BE2C (cell line): ENCODE measurements around the gene CYP4F2.
"Not testable (repeated sequence)": the region's sequence is repeated elsewhere in the genome, so short reads cannot be mapped to it uniquely, and the experiment has no call there.

Experiments
- DNase-seq: peaks from one replicate; pipeline ENCODE4 v3.0.0-alpha.2; 2020
- H3K27me3 ChIP-seq: fragments of 250-450 bp; sonication (Bioruptor Pico); 2 replicates; pipeline ENCODE4 v1.5.1; 2020; ENCODE audit warnings: mild to moderate bottlenecking
- H3K36me3 ChIP-seq: fragments of 250-450 bp; sonication (Bioruptor Pico); 2 replicates; pipeline ENCODE4 v1.5.1; 2020; ENCODE audit warnings: mild to moderate bottlenecking
- H3K4me1 ChIP-seq: fragments of 250-450 bp; sonication (Bioruptor Pico); 2 replicates; pipeline ENCODE4 v1.5.1; 2020
- H3K4me3 ChIP-seq: 2 replicates; pipeline ENCODE4 v1.5.1; 2011; ENCODE audit warnings: low read depth, low read length
- H3K9me3 ChIP-seq: fragments of 250-450 bp; sonication (Bioruptor Pico); 2 replicates; pipeline ENCODE4 v1.5.1; 2020
- TF ChIP-seq, protein P1 (sequence below): IDR thresholded peaks from 2 replicates; pipeline ENCODE4 v1.5.1; 2012; ENCODE audit warnings: mild to moderate bottlenecking, low read depth, low read length

CYP4F2 gene

DNA sequence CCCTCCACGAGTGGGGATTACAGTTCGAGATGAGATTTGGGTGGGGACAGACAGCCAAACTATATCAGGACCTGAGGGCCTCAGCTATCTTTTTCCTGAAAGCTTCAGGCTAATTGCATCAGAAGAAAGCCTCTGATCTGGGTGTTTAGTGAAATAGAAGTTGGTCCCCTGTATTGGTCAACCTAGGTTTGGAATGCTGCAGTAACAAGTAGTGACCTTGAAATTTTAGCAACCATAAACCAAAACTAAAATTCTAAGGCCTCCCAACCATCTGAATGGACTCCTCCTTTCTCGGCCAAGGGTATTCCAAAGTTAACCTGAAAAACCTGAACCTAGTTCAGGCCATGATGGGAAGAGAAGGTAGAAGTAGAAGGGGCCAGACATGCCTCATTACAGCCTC lies 47.5 kb downstream of the CYP4F2 start:
- TF ChIP-seq, protein P1, sequence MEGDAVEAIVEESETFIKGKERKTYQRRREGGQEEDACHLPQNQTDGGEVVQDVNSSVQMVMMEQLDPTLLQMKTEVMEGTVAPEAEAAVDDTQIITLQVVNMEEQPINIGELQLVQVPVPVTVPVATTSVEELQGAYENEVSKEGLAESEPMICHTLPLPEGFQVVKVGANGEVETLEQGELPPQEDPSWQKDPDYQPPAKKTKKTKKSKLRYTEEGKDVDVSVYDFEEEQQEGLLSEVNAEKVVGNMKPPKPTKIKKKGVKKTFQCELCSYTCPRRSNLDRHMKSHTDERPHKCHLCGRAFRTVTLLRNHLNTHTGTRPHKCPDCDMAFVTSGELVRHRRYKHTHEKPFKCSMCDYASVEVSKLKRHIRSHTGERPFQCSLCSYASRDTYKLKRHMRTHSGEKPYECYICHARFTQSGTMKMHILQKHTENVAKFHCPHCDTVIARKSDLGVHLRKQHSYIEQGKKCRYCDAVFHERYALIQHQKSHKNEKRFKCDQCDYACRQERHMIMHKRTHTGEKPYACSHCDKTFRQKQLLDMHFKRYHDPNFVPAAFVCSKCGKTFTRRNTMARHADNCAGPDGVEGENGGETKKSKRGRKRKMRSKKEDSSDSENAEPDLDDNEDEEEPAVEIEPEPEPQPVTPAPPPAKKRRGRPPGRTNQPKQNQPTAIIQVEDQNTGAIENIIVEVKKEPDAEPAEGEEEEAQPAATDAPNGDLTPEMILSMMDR: no peak

DNA sequence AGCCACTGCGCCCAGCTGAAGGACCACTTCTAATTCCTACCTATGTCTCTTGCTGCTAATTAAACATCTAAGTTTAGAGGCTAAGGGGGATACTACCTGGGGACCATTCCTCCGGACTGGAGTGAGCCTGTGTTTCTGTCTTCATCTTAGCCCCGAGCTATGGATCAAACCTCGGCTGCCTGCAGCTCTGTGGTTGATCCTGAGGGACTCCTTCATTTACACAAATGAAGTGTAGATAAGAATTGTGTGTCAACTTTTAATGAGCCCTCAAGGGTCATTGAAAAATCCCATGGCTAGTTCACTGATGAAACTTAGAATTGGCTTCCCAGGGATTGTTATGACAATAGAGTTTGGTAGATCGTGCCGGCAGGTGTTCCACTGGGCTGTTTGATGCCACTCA lies 51.0 kb downstream of the CYP4F2 start:
- TF ChIP-seq, protein P1: no peak
- DNase-seq: no peak
- Histone ChIP-seq H3K27me3 (no peaks in the 10 kb centered on the region), H3K4me3 (no peak overlapping the region), H3K9me3 (no peaks in the 10 kb centered on the region), H3K4me1 (no peaks in the 10 kb centered on the region), H3K36me3 (no peaks in the 10 kb centered on the region)

More for the DNA sequence above, 47.5 kb downstream of the CYP4F2 start:
- H3K27me3 ChIP-seq: no peaks in the 10 kb centered on the region
- no peak overlapping the region for H3K4me3 ChIP-seq
- no peaks in the 10 kb centered on the region for H3K36me3 ChIP-seq
- H3K9me3 ChIP-seq: no peaks in the 10 kb centered on the region
- H3K4me1 ChIP-seq: no peaks in the 10 kb centered on the region
- DNase-seq: no peak

DNA sequence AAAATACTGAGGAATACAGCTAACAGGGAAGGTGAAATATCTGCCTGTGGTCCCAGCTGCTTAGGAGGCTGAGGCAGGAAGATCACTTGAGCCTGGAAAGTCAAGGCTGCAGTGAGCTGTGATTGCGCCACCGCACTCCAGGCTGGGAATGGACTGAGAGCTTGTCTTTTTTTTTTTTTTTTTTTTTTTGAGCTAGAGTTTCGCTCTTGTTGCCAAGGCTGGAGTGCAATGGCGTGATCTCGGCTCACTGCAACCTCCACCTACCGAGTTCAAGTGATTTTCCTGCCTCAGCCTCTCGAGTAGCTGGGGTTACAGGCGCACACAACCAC lies 54.0 kb downstream of the CYP4F2 start:
- H3K9me3 ChIP-seq, DNase-seq, H3K27me3 ChIP-seq, H3K4me1 ChIP-seq, H3K4me3 ChIP-seq, H3K36me3 ChIP-seq: not testable (repeated sequence)

DNA sequence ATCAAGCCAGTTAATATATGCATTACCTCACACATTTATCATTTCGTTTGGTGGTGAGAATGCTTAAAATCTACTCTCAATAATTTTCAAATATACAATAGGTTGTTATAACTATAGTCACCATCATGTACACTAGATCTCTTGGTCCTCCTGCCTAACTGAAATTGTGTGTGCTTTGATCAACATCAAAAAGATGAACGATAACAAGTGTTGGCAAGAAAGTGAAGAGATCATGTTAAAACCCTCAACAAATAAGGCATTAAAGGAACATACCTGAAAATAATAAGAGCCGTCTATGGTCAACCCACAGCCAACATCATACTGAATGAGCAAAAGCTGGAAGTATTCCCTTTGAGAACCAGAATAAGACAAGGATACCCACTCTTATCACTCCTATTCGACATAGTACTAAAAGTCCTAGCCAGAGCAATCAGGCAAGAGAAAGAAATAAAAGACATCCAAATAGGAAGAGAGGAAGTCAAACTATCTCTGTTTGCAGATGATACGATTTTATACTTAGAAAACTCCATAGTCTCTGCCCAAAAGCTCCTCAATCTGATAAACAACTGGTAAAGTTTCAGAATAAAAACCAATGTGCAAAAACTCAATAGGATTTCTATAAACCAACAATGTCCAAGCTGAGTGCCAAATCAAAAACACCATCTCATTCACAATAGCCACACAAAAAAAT lies 54.5 kb downstream of the CYP4F2 start:
- Histone ChIP-seq H3K36me3 (no peaks in the 10 kb centered on the region), H3K4me1 (no peaks in the 10 kb centered on the region), H3K9me3 (no peaks in the 10 kb centered on the region), H3K4me3 (no peak overlapping the region), H3K27me3 (no peaks in the 10 kb centered on the region)
- no peak for DNase-seq
- TF ChIP-seq, protein P1: no peak

DNA sequence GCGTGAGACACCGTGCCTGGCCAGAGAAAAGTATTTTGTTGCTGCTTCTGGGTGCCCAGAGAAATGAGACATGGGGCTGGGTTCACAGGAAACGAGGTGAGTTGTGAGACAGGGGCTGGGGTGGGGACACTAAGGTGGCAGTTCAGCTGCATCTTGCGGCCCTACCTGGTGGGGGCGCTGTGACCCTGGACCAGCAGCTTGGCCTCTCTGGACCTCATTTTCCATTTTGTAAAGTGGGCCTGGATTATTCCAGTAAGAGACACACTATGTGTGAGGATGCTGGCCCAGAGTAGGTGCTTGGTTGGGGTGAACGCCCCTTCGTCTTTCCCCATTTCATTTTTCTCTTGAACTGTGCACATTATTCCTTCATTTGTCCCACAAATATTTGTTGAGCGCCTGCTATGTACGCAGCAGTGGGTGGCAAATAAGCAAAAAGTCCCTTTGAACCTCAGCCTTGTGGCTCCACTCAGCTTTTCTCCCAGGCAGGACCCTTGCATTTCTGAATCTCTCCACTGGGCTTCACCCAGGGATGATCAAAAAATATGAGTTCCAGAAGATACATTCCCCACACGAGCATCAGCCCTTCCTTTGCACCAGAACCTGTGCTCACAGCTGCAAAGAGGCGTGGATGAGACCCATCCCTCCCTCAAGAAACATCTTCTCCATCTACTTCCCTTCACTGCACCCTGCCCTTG lies 55.9 kb downstream of the CYP4F2 start:
- no peaks in the 10 kb centered on the region for H3K9me3 ChIP-seq
- H3K4me1 ChIP-seq: no peaks in the 10 kb centered on the region
- H3K27me3 ChIP-seq: no peaks in the 10 kb centered on the region
- no peak overlapping the region for H3K4me3 ChIP-seq
- H3K36me3 ChIP-seq: no peaks in the 10 kb centered on the region
- TF ChIP-seq, protein P1: peak; percentile 15; the same call in 1 of the 2 replicates
- no peak for DNase-seq

DNA sequence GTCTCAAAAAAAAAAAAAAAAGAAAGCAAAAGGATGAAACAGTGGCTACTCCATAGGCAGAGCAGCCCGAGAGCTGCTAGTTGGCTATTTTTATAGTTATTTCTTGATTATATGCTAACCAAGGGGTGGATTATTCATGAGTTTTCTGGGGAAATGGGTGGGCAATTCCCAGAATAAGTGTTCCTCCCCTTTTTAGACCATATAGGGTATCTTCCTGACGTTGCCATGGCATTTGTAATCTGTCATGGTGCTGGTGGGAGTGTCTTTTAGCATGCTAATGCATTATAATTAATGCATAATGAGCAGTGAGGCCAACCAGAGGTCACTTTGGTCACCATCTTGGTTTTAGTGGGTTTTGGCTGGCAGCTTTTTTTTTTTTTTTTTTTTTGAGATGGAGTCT lies 57.0 kb downstream of the CYP4F2 start:
- no peaks in the 10 kb centered on the region for H3K4me1 ChIP-seq
- no peaks in the 10 kb centered on the region for H3K9me3 ChIP-seq
- no peaks in the 10 kb centered on the region for H3K27me3 ChIP-seq
- H3K36me3 ChIP-seq: no peaks in the 10 kb centered on the region
- DNase-seq: no peak
- H3K4me3 ChIP-seq: no peak overlapping the region
- TF ChIP-seq, protein P1: no peak

DNA sequence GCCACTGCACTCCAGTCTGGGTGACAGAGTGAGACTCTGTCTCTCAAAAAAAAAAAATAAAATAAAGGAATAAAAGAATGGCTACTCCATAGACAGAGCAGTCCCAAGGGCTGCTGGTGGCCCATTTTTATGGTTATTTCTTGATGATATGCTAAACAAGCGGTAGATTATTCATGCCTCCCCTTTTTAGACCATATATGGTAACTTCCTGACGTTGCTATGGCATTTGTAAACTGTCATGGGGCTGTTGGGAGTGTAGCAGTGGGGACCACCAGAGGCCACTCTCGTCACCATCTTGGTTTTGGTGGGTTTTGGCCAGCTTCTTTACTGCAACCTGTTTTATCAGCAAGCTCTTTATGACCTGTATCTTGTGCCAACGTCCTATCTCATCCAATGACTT lies 58.0 kb downstream of the CYP4F2 start:
- DNase-seq, H3K36me3 ChIP-seq, H3K27me3 ChIP-seq, H3K9me3 ChIP-seq, H3K4me3 ChIP-seq, H3K4me1 ChIP-seq: not testable (repeated sequence)
